HepG2 (cell line): ENCODE data around the gene SLC25A22. TPM values are rescaled to one million over a fixed set of nuclear protein-coding genes. Genes with fewer than 3 reads are reported as not detected.

Source experiments
- CENPX ChIP-seq: sonication (generic); formaldehyde crosslinking; IDR thresholded peaks from 2 replicates; pipeline ENCODE4 v1.9.0; 2021; ENCODE audit warnings: mild to moderate bottlenecking, missing genetic modification reagents, moderate library complexity
- FOXA3 ChIP-seq: IDR thresholded peaks from 2 replicates; pipeline ENCODE4 v1.6.1; 2016; ENCODE audit warnings: missing genetic modification reagents, missing compliant biosample characterization
- FOXM1 ChIP-seq: sonication (generic); formaldehyde crosslinking; IDR thresholded peaks from 2 replicates; pipeline ENCODE4 v1.5.0; 2020; ENCODE audit warnings: missing genetic modification reagents
- HES4 ChIP-seq: sonication (generic); formaldehyde crosslinking; IDR thresholded peaks from 2 replicates; pipeline ENCODE4 v1.9.0; 2021; ENCODE audit warnings: mild to moderate bottlenecking, missing genetic modification reagents, borderline replicate concordance
- KAT7 ChIP-seq: IDR thresholded peaks from 2 replicates; pipeline ENCODE4 v1.6.1; 2018; ENCODE audit warnings: borderline replicate concordance, missing compliant biosample characterization
- PAWR ChIP-seq: sonication (generic); formaldehyde crosslinking; IDR thresholded peaks from 2 replicates; pipeline ENCODE4 v1.4.0; 2020; ENCODE audit warnings: missing genetic modification reagents, mild to moderate bottlenecking, borderline replicate concordance
- SP5 ChIP-seq: IDR thresholded peaks from 2 replicates; pipeline ENCODE4 v1.6.1; 2016; ENCODE audit warnings: low read depth, borderline replicate concordance
- STAT5B ChIP-seq: sonication (generic); formaldehyde crosslinking; IDR thresholded peaks from 2 replicates; pipeline ENCODE4 v1.4.0; 2020; ENCODE audit warnings: missing genetic modification reagents
- ZFP37 ChIP-seq: sonication (generic); formaldehyde crosslinking; IDR thresholded peaks from 2 replicates; pipeline ENCODE4 v1.4.0; 2020; ENCODE audit warnings: missing genetic modification reagents, borderline replicate concordance
- ZMYM3 ChIP-seq: sonication (generic); formaldehyde crosslinking; IDR thresholded peaks from 2 replicates; pipeline ENCODE4 v1.5.1; 2020; ENCODE audit warnings: mild to moderate bottlenecking, missing genetic modification reagents
- ZNF33A ChIP-seq: sonication (generic); formaldehyde crosslinking; IDR thresholded peaks from 2 replicates; pipeline ENCODE4 v1.5.1; 2020; ENCODE audit warnings: missing genetic modification reagents, mild to moderate bottlenecking, moderate library complexity, borderline replicate concordance
- ZNF468 ChIP-seq: sonication (generic); formaldehyde crosslinking; IDR thresholded peaks from 2 replicates; pipeline ENCODE4 v1.8.0; 2022; ENCODE audit warnings: mild to moderate bottlenecking, moderate library complexity, missing genetic modification reagents
- ZNF552 ChIP-seq: sonication (generic); formaldehyde crosslinking; IDR thresholded peaks from 2 replicates; pipeline ENCODE4 v1.9.0; 2022; ENCODE audit warnings: missing genetic modification reagents, mild to moderate bottlenecking, borderline replicate concordance
- ZNF557 ChIP-seq: sonication (generic); formaldehyde crosslinking; IDR thresholded peaks from 2 replicates; pipeline ENCODE4 v1.4.0; 2020; ENCODE audit warnings: missing genetic modification reagents
- polyA plus RNA-seq, 8 experiments: library from polyadenylated mRNA; depleted of rRNA in 3 of 8; stranded (reverse) in 7 of 8; unstranded in 1 of 8; fragments of >200 nt; fragmentation: Illumina TruSeq in 4 of 8; extraction: Trizol in 4 of 8; gene quantifications; 2 replicates each; pipeline versions ENCODE4 v1.2.1 to v1.2.3, GENCODE V29; 2011 to 2016; ENCODE audit warnings: low read depth in 4 of 8, missing spikeins in 1 of 8, mixed read lengths in 1 of 8; ENCODE audit not compliant: insufficient read depth in 1 of 8
- total RNA-seq, 5 experiments: library from RNA; depleted of rRNA; stranded (reverse); fragments of >200 nt; fragmentation: Illumina TruSeq; extraction: Trizol; gene quantifications; 2 replicates each; pipeline ENCODE4 v1.2.3, GENCODE V29; 2016; ENCODE audit warnings: low read depth in 1 of 5
- TF ChIP-seq, protein P1 (sequence below): sonication (generic); formaldehyde crosslinking; IDR thresholded peaks from 2 replicates; pipeline ENCODE4 v1.4.0; 2020; ENCODE audit warnings: missing genetic modification reagents, low read depth, mild to moderate bottlenecking, borderline replicate concordance
- TF ChIP-seq, protein P2 (sequence below): sonication (generic); IDR thresholded peaks from 2 replicates; pipeline ENCODE4 v1.6.1; 2016; ENCODE audit warnings: low read depth, borderline replicate concordance
- TF ChIP-seq, protein P3 (sequence below): sonication (generic); formaldehyde crosslinking; IDR thresholded peaks from 2 replicates; pipeline ENCODE4 v1.4.0; 2020; ENCODE audit warnings: mild to moderate bottlenecking, missing genetic modification reagents
- TF ChIP-seq, protein P4 (sequence below): sonication (generic); formaldehyde crosslinking; IDR thresholded peaks from 2 replicates; pipeline ENCODE4 v1.4.0; 2020; ENCODE audit warnings: missing genetic modification reagents, mild to moderate bottlenecking, borderline replicate concordance
- TF ChIP-seq, protein P5 (sequence below): sonication (generic); formaldehyde crosslinking; IDR thresholded peaks from 2 replicates; pipeline ENCODE4 v1.4.0; 2020; ENCODE audit warnings: mild to moderate bottlenecking, missing genetic modification reagents
- TF ChIP-seq, protein P6 (sequence below): sonication (generic); formaldehyde crosslinking; IDR thresholded peaks from 2 replicates; pipeline ENCODE4 v1.5.0; 2020; ENCODE audit warnings: missing genetic modification reagents
- TF ChIP-seq, protein P7 (sequence below): sonication (generic); formaldehyde crosslinking; IDR thresholded peaks from 2 replicates; pipeline ENCODE4 v1.4.0; 2020; ENCODE audit warnings: mild to moderate bottlenecking, missing genetic modification reagents

The SLC25A22 gene
- total and polyA plus RNA-seq, 2 of the 13 experiments (the other 11 are each of a cell fraction or from before 2014, with no cell fraction given), result 12.4 to 19.2 TPM

DNA sequence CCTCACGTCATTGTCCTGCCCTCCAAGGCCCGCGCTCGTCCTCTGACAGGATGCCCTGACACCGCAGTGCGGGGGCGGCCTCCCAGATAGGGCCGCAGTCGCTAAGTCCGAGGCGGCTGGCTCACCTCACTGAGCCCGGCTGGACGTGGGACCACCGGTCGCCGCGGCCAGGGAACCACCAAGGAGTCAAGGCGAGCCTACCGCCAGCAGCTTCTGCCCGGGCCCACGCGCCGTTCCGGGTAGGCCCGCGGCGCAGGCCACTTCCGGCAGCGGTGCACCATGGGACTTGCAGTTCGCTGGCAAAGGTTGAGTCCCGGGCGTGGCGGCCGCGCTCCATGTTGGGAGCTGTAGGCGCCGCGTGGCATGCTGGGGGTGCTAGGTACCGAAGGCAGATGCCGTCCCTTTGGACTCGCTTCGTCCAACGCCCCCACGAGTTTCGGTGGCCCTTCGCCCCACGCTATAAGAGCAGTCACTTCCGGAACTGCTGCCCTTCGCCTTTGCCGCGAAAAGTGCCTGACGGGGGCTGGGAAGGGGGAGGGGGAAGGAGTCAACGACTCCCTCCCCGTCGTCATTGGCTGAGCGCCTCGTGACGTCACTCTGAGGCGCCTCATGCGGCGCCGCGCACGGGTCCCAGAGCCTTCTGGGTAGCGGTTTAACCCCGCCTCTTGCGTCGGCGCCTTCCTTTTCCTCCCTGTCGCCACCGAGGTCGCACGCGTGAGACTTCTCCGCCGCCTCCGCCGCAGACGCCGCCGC is 11.4 kb upstream of the SLC25A22 start, which contains the start of gene RPLP2 (continued):
- TF ChIP-seq, protein P1, sequence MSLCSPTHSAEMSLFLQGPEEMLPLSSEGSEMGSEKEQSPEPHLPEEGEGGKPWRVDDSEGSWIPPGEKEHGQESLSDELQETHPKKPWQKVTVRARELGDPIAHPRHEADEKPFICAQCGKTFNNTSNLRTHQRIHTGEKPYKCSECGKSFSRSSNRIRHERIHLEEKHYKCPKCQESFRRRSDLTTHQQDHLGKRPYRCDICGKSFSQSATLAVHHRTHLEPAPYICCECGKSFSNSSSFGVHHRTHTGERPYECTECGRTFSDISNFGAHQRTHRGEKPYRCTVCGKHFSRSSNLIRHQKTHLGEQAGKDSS (CRISPR knock-in tag), result peak; percentile 22; the same call in 1 of the 2 replicates
- TF ChIP-seq FOXA3 (CRISPR knock-in tag) (peak; percentile 34; the same call in 1 of the 2 replicates), ZFP37 (CRISPR knock-in tag) (no peak), CENPX (CRISPR knock-in tag) (no peak), STAT5B (CRISPR knock-in tag) (peak; percentile 41; the same call in 1 of the 2 replicates), PAWR (CRISPR knock-in tag) (no peak), KAT7 (CRISPR knock-in tag) (peak; percentile 61; the same call in 1 of the 2 replicates), FOXM1 (CRISPR knock-in tag) (no peak), SP5 (no peak; the same call in 1 of the 2 replicates), ZNF552 (CRISPR knock-in tag) (peak; percentile 78), ZNF33A (CRISPR knock-in tag) (peak; percentile 95), HES4 (CRISPR knock-in tag) (peak; percentile 96), ZNF468 (CRISPR knock-in tag) (peak; percentile 79; the same call in 1 of the 2 replicates), ZMYM3 (CRISPR knock-in tag) (no peak), ZNF557 (CRISPR knock-in tag) (no peak)
- TF ChIP-seq, protein P2, sequence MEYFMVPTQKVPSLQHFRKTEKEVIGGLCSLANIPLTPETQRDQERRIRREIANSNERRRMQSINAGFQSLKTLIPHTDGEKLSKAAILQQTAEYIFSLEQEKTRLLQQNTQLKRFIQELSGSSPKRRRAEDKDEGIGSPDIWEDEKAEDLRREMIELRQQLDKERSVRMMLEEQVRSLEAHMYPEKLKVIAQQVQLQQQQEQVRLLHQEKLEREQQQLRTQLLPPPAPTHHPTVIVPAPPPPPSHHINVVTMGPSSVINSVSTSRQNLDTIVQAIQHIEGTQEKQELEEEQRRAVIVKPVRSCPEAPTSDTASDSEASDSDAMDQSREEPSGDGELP, result no peak
- TF ChIP-seq, protein P3, sequence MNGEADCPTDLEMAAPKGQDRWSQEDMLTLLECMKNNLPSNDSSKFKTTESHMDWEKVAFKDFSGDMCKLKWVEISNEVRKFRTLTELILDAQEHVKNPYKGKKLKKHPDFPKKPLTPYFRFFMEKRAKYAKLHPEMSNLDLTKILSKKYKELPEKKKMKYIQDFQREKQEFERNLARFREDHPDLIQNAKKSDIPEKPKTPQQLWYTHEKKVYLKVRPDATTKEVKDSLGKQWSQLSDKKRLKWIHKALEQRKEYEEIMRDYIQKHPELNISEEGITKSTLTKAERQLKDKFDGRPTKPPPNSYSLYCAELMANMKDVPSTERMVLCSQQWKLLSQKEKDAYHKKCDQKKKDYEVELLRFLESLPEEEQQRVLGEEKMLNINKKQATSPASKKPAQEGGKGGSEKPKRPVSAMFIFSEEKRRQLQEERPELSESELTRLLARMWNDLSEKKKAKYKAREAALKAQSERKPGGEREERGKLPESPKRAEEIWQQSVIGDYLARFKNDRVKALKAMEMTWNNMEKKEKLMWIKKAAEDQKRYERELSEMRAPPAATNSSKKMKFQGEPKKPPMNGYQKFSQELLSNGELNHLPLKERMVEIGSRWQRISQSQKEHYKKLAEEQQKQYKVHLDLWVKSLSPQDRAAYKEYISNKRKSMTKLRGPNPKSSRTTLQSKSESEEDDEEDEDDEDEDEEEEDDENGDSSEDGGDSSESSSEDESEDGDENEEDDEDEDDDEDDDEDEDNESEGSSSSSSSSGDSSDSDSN (CRISPR knock-in tag), result peak; percentile 98
- TF ChIP-seq, protein P4, sequence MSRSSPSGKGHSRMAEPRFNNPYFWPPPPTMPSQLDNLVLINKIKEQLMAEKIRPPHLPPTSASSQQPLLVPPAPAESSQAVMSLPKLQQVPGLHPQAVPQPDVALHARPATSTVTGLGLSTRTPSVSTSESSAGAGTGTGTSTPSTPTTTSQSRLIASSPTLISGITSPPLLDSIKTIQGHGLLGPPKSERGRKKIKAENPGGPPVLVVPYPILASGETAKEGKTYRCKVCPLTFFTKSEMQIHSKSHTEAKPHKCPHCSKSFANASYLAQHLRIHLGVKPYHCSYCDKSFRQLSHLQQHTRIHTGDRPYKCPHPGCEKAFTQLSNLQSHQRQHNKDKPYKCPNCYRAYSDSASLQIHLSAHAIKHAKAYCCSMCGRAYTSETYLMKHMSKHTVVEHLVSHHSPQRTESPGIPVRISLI (CRISPR knock-in tag), result peak; percentile 49; the same call in 1 of the 2 replicates
- TF ChIP-seq, protein P5, sequence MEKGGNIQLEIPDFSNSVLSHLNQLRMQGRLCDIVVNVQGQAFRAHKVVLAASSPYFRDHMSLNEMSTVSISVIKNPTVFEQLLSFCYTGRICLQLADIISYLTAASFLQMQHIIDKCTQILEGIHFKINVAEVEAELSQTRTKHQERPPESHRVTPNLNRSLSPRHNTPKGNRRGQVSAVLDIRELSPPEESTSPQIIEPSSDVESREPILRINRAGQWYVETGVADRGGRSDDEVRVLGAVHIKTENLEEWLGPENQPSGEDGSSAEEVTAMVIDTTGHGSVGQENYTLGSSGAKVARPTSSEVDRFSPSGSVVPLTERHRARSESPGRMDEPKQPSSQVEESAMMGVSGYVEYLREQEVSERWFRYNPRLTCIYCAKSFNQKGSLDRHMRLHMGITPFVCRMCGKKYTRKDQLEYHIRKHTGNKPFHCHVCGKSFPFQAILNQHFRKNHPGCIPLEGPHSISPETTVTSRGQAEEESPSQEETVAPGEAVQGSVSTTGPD (CRISPR knock-in tag), result no peak
- TF ChIP-seq, protein P6, sequence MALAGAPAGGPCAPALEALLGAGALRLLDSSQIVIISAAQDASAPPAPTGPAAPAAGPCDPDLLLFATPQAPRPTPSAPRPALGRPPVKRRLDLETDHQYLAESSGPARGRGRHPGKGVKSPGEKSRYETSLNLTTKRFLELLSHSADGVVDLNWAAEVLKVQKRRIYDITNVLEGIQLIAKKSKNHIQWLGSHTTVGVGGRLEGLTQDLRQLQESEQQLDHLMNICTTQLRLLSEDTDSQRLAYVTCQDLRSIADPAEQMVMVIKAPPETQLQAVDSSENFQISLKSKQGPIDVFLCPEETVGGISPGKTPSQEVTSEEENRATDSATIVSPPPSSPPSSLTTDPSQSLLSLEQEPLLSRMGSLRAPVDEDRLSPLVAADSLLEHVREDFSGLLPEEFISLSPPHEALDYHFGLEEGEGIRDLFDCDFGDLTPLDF (CRISPR knock-in tag), result peak; percentile 88
- TF ChIP-seq, protein P7, sequence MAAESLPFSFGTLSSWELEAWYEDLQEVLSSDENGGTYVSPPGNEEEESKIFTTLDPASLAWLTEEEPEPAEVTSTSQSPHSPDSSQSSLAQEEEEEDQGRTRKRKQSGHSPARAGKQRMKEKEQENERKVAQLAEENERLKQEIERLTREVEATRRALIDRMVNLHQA (CRISPR knock-in tag), result no peak
